IPS-18c (cell line): ENCODE results near the gene FKBP7.
"Not testable (repeated sequence)": the region's sequence is repeated elsewhere in the genome, so short reads cannot be mapped to it uniquely, and the experiment has no call there.

Experiments
- H3K4me3 ChIP-seq: 2 replicates; pipeline ENCODE4 v1.7.0; 2013; ENCODE audit warnings: low read depth, mild to moderate bottlenecking, low read length, moderate library complexity; ENCODE audit not compliant: insufficient read depth
- H3K9me3 ChIP-seq: one replicate; pipeline ENCODE4 v1.6.1; 2013; ENCODE audit warnings: mild to moderate bottlenecking, low read length, moderate library complexity; ENCODE audit not compliant: control insufficient read depth, insufficient read depth

FKBP7 gene, protein sequence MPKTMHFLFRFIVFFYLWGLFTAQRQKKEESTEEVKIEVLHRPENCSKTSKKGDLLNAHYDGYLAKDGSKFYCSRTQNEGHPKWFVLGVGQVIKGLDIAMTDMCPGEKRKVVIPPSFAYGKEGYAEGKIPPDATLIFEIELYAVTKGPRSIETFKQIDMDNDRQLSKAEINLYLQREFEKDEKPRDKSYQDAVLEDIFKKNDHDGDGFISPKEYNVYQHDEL

DNA sequence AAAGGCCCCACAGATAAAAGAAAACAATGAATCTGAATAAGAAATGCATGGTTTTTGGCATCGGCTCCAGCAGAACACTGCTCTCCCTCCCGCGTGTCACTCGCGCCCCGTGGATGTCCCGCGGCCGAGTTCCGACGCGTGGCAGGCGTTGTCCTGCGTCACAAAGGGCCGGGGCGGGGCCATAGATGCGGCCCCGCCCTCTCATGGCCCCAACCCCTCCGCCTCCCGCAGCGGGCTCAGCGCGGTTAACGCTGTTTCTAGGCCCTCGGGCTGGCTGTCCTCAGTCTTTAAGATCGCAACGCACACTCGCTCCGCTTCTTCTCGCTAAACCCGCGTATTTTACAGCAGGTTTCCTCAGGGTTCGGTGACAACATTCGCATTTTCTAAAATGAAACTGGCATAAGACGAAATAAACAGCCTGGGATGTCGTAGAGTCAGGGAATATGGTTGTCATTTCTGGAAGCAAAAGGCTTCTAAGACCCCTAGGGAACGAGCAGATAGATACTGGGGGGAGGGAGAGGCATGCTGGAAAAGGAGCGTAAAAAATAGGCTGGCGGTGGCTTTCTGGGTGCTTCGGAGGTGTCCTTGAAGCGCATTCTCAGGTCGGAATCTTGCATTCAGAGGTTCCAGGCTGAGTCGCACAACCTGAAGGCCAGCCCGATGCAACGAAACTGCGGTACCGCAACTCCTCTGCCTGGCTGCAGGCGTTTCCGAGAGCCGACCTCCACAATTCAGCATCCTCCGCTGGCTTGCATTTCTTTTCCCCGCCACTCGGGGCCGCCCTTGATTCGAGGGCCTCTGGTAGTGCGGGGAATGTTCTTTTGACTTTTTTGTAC is at the start of gene FKBP7:
FKBP7 (minus strand) TSS at position 162 of the 836 bp plus-strand sequence; CDS start at position 61, 101 bp downstream.
- Histone ChIP-seq H3K9me3 (no peaks in the 10 kb centered on the region), H3K4me3 (peak within 1 kb of the TSS; percentile 71)

DNA sequence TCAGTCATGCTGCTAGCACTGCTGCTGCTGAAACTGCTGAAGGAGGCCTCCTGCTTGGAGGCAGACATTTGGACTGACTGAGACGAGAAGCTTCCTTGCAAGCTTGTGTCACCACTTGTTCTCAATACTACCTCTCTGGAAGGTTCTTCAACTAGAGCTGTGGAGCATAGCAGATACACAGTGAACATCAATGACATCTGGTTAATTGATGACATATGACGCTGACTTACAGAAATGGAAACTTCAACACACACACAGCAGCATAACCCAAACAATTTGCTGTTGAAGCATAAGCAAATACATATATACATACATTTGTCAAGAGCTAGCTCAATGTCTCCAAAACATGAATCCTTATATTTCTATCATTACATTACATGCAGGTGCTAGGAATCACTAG is 49.2 kb upstream of the FKBP7 start:
- Histone ChIP-seq H3K4me3 (no peak overlapping the region), H3K9me3 (no peaks in the 10 kb centered on the region)

DNA sequence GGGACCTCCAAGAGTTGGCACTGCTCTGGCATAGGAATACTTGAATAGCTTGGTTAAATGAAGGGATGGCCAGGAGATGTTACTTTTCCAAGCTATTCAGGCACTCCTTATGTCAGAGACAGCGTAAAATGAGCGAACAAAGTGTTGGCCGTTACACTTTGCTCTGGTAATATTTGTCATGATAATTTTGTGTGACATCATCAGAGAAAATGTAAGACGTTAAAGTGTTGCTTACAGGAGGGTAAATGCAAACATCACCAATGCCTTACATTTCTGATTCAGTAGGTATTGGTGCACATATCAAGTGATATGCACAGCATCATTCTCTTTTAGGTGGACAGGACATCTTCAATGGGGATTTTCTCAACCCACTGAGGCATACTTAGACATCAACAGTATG is 47.9 kb upstream of the FKBP7 start:
- Histone ChIP-seq H3K9me3 (no peaks in the 10 kb centered on the region), H3K4me3 (no peak overlapping the region)

DNA sequence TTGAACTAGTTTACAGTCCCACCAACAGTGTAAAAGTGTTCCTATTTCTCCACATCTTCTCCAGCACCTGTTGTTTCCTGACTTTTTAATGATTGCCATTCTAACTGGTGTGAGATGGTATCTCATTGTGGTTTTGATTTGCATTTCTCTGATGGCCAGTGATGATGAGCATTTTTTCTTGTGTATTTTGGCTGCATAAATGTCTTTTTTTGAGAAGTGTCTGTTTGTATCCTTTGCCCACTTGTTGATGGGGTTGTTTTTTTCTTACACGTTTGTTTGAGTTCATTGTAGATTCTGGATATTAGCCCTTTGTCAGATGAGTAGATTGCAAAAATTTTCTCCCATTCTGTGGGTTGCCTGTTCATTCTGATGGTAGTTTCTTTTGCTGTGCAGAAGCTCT is 47.1 kb upstream of the FKBP7 start:
- not testable (repeated sequence) for H3K9me3 ChIP-seq, H3K4me3 ChIP-seq

DNA sequence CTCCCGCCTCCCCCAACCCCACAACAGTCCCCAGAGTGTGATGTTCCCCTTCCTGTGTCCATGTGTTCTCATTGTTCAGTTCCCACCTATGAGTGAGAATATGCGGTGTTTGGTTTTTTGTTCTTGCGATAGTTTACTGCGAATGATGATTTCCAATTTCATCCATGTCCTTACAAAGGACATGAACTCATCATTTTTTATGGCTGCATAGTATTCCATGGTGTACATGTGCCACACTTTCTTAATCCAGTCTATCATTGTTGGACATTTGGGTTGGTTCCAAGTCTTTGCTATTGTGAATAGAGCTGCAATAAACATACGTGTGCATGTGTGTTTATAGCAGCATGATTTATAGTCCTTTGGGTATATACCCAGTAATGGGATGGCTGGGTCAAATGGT is 46.6 kb upstream of the FKBP7 start:
- not testable (repeated sequence) for H3K9me3 ChIP-seq, H3K4me3 ChIP-seq

DNA sequence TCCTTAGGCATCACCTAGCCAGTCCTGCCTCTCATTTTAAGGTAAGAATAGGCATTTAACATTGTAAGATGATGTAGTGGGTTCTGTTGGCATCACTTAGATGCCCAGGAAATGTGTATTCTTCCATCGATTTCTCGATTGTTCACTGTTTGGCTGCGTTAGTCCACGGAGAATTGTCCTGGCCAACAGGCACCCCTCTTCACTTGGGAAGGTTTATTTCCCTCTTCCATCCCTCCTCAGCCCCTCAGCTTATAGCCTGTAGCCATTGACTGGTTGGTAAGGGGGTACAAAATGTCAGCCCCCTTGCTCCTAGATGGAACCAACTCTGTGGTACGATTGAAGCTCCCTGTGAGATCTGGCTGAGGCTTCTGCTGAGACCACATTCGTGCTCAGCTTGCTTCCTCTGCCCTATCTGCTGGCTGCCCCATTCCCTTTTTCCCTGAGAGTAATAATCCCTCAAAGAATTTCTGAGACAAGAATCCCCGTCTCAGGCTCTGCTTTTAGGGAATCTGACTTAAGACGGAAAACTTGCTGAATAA is 45.3 kb upstream of the FKBP7 start:
- H3K9me3 ChIP-seq, result no peaks in the 10 kb centered on the region
- peak overlapping the region; percentile 88 for H3K4me3 ChIP-seq

DNA sequence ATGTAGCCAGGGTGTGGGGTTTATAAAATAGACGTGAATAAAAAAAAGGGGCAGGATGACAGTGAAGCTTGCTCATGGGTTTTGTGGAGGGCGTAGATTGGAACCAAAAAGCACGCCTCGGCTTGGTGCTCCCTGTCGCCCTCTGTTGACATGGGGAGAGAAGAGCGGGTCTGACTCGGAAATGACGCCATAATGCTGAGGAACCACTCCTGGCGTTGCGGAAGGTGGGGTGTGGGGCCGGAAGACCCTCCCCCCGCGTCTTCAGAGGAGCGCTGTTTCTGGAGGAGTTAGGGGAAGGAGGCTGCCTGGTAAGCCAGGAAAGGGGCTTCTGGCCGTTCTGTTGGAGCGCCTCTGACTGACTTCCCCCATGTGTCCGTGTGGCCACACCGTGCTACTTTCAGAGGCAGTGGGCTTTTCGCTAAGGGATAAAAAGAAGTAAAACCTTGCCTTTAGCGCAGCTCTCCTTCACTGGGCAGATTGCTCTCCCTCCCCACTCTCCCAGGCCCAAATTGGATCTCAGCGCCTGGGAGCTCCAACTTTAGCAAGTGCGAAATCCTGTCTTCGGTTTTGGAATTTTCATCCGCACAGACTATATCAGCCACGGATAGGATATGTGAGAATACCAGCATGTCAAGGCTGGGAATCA is 44.7 kb upstream of the FKBP7 start:
- Histone ChIP-seq H3K4me3 (peak overlapping the region; percentile 88), H3K9me3 (no peaks in the 10 kb centered on the region)

DNA sequence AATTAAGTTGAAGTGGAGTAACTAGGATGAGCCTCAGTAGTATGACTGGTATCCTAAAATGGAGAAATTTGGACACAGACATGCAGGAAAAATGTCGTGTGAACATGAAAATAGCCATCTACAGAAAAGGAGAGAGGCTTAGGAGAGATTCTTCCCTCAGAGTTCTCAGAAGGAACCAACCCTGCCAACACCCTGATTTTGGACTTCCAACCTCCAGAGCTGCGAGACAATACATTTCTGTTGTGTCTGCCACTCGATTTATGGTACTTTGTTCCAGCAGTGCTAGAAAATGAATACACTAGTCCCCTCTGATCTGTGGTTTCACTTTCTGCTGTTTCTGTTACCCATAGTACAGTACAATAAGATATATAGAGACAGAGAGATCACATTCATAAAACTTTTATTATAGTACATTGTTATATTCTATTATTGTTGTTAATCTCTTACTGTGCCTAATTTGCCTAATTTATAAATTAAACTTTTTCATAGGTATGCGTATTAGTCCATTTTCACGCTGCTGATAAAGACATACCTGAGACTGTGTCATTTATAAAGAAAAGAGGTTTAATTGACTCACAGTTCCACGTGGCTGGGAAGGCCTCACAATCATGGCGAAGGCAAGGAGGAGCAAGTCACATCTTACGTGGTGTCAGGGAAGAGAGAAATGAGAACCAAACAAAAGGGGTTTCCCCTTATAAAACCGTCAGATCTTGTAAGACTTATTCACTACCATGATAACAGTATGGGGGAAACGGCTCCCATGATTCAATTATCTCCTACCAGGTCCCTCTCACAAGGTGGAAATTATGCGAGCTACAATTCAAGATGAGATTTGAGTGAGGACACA is 43.1 kb upstream of the FKBP7 start:
- Histone ChIP-seq H3K4me3 (no peak overlapping the region), H3K9me3 (no peaks in the 10 kb centered on the region)

DNA sequence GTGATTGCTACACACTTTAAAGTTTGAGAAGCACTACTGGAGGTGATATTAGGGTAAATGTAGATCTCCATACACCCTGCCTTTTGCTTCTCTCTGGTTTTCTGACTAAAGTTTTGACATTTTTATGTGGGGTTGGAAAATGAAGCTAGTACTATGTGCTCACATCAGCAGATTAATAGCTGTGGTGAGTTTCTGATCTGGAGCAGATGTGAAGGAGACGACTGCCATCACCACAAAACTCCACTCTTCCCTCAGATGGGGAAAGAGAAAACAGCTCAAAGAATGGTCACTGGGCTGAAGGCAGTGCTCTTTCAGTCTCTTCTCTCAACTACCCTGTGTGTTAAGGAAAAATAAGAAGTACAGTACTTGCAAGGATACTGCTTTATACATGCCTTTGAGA is 39.1 kb upstream of the FKBP7 start:
- no peak overlapping the region for H3K4me3 ChIP-seq
- H3K9me3 ChIP-seq, result no peaks in the 10 kb centered on the region

DNA sequence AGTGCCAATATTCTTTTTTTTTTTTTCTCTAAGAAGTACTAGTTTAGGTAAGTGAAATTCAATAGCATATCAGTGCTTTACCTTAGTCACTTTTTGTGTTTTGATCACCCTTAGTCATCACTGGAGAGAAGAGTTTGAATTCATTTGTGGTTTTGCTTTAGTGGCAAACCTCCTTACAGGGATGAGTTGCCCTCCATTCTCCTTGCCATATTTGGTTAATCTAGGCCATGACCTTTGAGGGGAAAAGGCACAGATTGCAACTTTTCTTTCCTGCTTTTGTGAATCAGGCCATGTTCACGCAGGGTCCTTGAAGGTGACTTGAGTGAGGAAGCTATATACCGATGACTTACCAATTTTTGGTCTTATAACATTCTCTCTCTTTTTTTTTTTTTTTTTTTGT is 36.3 kb upstream of the FKBP7 start:
- Histone ChIP-seq H3K9me3 (no peaks in the 10 kb centered on the region), H3K4me3 (no peak overlapping the region)

DNA sequence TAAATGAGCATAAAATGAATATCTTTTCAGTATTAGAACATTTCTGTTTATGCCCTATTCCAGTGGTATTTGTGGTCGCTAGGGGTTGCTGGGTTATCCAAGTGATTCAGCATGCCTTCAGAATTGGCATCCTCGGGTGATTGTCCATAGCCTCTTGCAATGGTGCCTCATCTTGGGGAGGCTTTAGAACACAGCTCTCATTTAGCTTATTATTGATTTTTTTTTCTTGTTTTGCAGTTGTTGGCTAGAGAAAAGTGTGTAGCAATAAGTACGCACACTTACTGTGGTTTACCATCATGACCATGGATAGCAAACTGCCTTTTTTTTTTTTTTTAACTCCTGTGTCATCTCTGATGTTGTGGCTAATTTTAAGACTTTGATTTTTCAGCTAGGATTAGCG is 35.5 kb upstream of the FKBP7 start:
- H3K4me3 ChIP-seq, result no peak overlapping the region

DNA sequence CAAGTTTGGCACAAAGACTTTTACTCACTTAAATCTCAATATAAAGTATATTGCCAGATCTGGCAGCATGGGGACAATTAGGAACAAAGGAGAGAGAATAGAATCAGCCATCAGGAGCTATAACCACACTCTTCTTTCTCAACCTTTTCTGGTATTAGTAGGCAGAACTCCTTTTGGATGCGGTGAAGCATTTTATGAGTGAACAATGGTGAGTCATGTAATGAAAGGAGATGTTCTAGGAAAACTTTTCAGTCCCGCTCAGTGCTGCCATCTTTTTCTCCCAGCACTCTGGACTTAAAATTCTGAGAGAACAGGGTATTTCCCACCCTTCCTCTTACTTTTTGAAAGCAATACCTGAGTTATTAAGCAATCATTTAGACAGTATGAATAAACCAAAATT is 34.1 kb upstream of the FKBP7 start:
- no peak overlapping the region for H3K4me3 ChIP-seq
- H3K9me3 ChIP-seq, result no peaks in the 10 kb centered on the region

More for the DNA sequence above, 35.5 kb upstream of the FKBP7 start:
- H3K9me3 ChIP-seq, result no peaks in the 10 kb centered on the region

DNA sequence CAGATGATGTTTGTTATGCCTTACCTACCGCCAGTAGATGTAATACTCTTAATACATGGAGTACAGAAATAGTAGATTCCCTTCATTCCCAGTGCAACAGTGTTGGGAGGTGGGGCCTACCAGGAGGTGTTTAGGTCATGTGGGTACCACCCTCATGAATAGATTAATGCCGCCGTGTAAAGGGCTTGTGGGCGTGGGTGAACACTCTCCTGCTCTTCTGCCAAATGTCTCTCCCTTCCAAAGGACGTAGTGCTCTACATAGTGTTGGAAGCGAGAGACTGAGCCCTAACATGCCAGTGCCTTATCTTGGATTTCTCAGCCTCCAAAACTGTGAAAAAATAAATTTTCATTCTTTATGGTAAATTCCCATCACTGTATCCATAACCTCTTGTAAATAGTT is 32.0 kb upstream of the FKBP7 start:
- H3K9me3 ChIP-seq, result no peaks in the 10 kb centered on the region

DNA sequence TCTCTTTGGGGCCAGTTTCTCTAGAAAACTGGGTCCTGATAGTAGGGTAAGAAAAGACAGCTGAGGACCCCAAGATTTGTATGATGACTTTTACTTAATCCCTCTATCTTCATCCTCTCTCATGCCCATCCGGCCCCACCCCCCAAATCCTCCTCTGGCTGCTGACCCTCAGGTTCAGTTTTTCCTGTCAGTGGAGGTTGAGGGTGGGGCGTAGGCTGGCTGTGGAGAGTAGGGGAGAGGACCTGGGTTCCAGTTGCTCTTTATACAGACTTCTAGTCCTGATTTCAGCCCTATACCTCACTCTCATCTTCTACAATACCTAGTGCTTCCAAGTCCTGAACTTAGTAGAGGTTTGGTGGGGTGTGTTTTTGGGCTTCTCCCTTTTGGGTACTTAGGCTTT is 30.2 kb upstream of the FKBP7 start:
- H3K4me3 ChIP-seq, result no peak overlapping the region
- H3K9me3 ChIP-seq, result no peaks in the 10 kb centered on the region

More for the DNA sequence above, 32.0 kb upstream of the FKBP7 start:
- no peak overlapping the region for H3K4me3 ChIP-seq

DNA sequence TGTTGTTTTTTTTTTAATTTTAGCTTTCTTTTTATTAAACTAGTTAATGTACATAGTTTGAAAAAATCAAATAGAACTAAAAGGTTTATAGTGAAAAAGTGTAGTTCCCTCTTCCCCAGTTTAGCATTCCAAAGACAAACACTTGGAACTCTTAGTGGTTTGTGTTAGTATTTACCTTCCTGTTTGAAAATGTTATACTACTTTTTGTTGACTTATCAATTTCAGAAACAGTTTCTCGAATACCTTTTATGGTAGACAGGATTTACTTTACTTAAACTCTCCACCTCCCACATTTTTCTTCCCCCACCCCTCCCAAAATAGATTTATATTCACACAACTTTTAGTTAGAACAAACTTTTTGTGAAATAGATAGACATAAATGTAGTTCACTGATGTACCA is 28.5 kb upstream of the FKBP7 start:
- H3K9me3 ChIP-seq, result no peaks in the 10 kb centered on the region

DNA sequence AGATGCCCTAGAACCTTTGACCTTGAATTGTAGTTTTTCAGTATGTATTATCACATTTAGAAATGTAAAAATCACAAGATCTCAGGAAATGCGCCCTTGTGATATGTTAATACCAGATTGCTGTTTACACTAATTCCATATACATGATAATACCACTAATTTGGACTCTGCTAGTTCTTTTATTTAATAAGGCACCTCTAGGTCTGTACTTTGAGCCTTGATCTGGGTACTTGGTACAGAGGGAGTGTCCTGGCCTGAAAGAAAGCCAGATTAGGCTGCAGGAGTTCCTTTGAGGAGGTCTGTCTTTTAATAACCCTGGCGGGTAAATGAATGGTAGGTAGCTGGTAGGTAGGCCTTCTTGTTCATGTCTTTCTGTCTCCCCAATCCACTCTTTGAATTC is 28.1 kb upstream of the FKBP7 start:
- no peak overlapping the region for H3K4me3 ChIP-seq
- no peaks in the 10 kb centered on the region for H3K9me3 ChIP-seq

More for the DNA sequence above, 28.5 kb upstream of the FKBP7 start:
- no peak overlapping the region for H3K4me3 ChIP-seq

DNA sequence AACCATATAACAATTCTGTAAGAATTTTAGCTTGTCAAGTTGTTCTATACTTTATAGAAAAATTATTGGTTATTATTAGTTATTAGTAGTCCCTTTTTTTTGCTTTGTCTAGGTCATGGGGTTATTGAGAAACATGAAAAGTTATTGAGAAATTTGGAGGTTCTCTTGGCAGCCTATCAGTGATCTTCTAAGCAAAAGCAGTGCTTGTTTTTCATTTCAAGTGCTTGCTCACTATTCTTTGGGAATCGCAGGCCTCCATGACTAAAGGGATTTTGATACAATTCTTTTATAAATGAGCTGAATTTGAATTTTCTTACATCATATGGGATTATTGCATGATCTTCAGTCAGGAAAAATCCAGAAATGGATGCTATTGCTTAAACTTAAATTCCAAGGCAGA is 27.7 kb upstream of the FKBP7 start:
- Histone ChIP-seq H3K9me3 (no peaks in the 10 kb centered on the region), H3K4me3 (no peak overlapping the region)
